Activated CD4-positive, alpha-beta T cell treated with anti-CD3 and anti-CD28 coated beads for 48 hours (primary cell): Measurements from ENCODE around the gene C14orf132.

Experiments
- DNase-seq: peaks from one replicate; pipeline ENCODE4 v3.0.0-alpha.2; 2020

Gene C14orf132

DNA sequence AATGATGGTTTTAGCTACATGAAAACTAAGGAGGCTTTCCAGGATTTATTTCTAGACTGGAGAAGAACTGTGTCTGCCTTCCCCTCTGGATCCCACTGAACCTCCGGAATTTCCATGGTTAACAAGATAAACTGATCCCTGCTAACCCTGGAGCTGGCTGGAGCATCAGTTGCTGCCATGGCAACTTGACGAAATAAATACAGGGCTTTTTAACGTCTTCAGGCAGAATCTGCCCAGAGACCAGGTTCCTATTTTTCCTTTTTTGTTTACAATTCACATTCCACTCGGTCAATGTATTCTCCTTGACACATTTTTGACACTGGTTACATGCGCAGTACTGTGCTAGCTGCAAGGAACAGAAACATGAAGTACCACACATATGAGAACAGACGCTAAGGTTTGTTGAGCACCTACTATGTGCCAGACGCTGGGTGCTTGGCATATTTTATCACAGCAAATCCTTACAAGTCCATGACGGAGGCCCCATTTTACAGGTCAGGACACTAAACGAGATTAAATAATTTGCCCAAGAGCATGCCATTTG is 1.7 kb downstream of the C14orf132 start:
- no peak for DNase-seq

DNA sequence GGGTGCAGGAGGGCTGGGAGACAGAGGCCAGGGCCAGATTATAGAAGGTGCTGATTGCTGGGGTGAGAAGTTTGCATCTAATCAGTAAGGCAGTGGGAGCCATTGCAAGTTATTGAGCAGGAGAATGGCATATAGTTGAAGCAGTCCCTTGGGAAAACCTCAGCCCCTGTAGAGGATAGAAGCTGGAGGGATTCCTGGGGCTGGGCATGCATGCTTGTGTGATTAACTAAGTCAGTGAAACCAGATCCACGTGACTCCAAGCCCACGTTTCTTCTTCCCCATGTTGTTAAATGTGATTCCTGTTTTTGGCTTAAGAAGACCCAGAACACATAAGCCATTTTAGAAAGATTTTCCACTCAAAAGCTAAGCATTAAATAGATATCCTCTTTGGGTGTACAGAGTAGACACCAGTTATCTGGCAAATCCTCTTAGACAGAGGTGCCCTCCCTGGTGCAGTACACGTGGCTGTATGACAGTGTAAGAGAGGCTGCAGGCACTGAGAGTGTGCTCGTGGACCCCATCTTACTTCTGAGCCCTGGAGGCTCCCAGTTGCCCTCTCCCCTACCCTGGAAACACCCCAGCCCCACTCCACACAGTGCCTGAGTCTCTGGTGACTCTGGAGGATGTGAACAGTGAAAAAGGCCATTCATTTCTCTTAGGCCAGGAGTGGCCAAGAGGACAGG is 3.2 kb downstream of the C14orf132 start:
- DNase-seq = no peak

DNA sequence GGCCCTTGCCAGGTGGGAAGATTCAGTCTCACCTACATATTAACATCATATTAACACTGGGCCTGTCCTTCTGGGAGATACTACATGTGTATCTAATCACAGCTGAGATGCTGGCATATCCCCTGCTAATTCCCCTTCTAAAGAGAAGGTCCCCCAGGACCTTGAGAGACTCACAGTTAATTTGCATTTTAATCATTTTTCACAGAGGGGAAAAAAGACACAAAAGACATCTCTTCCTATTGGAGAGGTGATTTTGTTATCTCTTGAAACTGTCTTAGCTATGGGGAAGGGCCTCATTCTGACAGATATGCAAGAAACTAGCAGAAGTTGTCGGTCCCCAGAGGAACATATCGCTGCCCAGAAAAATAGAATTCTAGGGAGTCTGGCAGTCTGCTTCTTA is 7.5 kb downstream of the C14orf132 start:
- no peak for DNase-seq

DNA sequence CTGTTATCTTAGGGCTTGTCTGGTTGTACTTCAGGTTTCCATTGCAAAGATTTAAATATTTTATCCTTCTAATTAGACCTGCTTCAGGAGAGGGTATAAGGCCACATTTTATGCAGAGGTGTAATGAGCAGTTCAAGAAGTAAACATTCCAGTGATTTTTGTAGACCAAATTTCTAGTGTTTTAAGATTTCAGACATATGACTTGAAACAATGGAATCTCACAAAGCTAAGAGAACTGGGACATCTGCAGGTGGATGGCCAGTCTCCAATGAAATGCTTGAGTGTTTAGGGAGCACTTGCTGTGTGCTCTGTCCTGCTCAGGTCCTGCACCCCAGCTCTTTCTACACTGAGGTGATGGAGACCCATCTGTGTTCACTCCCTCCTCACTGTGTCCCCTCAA is 7.9 kb downstream of the C14orf132 start:
- no peak for DNase-seq

DNA sequence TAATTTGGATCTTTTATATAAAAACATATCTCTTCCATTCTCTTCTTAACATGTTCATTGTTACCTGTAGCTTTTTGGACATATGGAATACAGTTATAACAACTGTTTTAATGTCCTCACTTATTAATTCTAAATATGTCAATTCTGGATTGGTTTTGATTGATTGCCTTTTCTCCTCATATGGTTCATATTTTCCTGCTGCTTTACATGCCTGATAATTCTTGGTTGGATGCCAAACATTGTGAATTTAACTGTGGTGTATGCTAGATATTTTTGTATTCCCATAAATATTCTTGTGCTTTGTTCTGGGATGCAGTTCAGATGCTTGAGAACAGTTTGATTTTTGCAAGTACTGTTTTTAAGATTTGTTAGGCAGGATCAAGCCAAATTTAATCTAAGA is 10.8 kb downstream of the C14orf132 start:
- no peak for DNase-seq

DNA sequence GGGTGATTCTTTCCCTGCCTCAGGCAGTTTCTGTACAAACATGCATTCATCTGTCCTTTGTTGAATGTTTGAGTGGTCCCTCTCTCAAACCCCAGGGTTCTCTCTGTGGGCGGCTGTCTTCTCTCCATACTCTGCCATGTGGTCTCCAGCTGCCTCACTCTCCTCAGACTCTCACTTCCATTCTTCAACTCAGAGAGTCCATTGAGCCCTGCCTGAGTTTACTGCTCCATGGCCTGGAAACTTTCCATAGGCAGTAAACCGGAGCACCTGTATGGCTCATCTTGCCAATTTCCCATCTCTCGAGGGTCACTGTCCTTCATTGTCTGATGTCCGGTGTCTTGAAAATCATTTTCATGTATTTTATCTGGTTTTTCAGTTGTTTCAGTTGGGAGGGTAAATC is 11.3 kb downstream of the C14orf132 start:
- DNase-seq = no peak

DNA sequence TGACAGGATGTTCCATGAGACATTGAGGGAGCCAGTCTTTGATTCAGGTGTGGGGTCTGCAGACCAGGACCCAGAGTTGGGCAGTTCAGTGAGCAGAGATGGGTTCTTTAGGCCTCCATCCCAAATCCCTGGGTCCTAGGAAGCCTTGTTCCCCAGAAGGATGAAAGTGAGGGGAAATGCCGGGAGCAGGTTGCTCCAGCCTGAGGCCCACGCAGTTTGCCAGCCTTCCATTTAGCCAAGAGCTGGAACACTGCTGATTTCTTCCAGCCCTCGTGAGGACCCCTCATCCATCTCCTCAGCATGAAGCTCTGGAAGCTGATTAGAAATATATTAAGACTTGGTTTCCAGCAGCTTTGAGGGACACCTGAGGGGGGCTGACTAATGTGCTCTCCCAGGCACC is 12.1 kb downstream of the C14orf132 start:
- DNase-seq = no peak

DNA sequence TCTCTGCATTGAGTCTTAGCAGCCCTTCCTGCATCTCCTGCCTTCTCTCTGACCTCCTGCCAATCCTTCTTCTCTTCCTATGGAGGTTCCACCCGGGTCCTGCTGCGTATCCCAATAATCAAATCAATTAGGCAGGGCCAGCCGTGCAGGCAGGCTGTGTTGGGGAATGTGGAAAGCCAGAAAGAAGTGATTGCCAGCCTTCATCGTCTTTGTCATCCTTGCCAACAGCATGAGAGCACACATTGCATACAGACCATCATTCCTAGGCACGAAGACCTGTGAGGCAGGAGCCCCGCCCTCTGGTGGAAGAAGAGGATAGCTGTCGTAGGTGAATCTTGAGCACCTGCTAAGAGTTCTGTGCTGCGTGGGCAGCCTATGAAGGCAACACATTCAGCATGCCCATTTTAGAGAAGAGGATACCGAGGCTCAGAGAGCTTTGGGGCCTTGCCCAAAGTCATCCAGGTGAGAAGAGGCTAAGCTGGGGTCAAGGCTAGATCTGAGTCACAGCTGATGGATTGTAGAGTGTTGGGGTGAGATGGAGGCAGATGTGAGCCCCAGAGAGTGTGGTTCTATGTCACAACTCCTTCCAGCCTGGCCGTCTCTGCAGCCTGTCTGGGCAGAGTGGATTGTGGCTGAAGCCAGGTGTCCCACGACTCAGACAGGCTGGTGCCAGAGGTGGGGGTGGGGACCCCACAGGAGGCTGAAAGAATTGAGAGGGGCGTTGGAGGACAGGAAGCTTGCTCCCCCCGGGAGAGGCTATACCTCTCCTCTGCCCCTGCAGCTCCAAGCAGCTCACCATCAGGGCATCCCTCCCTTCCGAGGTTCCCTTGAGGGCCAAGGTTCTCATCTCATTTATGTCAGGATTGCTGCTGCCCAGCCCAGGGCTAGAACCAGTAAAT is 12.7 kb downstream of the C14orf132 start:
- DNase-seq = peak; percentile 13

DNA sequence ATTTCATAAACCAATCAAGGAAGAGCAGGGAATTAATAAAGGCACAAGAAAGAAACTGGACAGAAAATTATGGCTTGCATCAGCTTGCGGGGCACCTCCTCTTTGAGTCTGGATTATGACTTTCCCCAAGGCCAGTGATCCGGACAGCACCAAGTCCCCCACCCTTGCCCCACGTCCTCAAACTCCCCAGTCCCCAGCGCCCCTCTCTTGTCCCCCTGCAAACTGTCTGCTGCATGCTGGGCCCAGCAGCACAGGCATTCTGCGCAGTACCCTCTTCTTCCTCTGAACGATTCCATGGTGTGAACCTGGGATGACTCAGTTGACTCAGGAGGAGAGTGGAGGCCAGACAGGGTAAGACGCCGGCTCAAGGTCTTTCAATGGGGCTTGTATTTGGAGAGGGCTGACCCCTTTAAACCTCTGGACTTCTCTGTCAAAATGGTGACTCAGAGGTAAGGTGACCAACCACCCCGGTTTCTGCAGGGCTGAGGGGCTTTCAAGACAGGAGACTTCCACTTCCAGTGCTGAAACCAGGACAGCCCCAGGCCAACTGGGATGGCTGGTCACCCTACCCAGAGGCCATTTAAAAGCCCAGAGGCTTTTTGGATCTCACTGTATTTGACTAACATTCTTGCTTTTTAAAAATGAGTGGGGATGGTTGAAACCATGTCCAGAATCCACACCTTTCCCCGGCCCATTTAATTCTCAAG is 13.5 kb downstream of the C14orf132 start:
- no peak for DNase-seq

DNA sequence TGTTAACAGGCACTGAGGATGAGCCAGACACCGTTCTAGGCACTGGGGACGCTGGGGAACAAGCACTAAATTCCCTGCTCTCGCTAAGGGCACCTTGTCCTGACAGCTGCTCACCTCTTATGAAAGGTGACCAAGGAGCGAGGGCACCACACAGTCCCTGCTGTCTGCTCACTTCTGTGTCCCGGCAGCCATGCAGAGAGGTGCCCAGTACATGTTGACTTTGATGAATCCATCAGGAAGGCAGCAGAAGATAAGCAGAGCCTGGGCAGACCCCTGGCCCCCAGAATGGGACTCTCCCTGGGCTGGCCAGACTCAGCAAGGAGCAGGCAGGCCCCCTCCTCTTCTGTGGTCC is 14.1 kb downstream of the C14orf132 start:
- DNase-seq = no peak

DNA sequence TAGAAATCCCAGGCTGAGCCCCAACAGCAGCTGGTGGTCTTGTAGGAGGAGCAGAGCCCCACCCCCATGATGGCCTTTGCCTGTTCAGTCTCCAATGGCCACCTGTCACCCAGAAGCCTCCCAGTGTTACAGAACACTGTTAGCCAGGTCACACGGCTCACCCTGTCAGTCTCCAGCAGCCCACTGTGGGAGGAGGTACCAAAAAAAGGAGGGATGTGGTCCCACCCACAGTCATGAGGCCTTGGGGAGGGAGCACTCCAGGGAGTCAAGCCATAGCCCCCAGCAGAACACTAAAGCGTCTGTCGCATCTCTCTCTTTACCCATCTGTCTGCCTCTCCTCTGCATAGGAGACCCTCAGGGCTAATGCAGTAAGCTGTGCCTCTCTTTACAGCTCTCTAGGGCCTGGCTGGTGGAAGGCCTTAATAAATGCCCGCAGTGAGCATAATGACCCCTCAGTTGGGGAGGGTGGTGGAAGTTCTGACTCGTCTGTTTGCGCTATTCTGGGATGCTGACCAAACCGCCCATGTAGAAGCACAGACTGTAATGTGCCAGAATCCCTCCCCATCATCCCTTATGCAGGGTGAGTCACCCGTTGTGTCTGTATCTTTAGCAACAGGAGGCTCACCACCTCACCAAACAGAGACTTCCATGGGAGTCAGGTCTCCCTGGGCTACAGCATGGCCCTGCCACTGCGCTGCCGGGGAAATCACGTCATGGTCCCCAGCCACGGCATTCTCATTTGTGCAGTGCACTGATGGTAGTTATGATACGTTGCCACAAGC is 14.6 kb downstream of the C14orf132 start:
- no peak for DNase-seq

DNA sequence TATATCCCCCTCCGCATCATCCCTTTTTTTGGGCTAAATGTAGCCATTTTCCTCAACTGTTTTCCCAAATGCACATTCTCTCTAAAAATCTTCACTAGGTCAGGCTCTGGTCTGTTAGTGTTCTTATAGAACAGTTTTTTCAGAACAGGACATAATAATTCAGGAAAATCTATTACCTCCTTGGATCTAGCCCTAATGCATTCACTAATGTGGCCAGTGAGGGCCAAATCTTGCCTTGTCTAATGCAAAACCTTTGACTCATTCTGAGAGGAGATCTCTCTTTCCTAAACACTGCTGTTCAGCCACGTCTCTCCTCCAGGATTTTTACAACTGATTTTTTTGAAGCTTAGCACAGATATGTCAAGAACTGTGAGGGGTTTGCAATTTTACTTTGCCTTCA is 15.5 kb downstream of the C14orf132 start:
- DNase-seq = no peak

DNA sequence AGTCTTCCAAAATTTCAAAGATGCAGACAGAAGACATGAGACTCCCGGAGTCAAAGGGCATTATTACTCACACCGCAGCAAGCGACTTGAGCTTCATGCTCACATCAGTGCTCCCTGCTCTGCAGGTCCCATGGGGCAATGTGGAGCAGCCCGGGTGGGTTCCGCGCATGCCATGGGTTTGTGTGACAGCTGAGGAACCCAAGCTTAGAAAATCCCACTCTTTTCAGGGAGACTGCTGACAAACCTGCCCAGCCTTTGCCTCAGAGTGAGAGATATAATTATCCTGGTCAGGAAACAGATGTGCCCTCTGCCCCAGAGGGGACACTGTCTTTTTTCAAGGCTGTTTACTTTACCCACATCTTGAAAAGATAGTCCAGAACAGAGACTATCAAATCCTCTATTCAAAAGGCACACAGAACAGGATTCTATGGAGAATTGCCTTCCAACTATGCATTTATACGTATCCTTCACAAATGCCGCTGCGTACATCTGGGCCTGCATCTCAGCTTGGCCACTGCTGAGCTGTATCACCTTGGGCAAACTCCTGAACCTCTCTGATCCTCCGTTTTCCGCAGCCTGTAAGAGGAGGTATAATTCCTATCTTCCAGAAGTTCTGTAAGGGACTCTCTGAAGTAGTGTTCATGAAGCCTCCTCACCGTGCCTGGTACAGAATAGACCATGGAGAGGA is 16.0 kb downstream of the C14orf132 start:
- no peak for DNase-seq

DNA sequence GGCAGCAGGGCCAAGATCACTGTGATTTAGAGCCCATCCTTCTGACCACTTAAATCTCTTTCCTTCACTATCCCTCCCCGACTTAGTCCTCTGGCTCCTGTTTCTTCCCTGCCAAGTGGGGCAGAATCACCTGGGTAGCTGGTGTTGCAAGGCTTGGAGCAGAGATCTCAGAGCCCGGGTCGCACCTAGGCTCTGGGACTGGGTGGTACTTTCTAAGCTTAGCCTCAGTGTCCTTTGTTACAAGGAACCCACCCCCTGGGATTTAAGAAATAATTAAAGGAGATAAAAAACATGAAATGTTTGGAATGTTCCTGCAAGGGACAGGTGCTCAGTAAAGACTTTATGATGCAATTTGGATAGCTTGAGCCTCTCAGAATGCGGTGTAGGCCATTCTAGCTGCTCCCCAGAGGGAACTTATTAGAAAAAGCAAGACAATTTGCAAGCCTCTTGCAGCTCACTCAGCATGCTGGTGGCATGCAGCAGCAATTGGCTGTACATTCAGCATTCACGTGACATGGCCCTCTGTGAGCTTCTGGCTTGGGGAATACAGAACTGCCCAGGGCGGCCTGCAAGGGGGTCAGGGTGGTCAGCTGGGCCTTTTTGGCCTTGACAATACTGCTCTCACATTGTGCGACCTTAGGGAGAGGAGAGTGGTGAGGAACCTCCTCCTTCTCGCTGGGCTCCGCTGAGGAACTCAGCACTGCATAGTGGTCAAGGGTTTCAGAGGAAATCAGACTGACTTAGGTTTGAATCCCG is 16.8 kb downstream of the C14orf132 start:
- no peak for DNase-seq

DNA sequence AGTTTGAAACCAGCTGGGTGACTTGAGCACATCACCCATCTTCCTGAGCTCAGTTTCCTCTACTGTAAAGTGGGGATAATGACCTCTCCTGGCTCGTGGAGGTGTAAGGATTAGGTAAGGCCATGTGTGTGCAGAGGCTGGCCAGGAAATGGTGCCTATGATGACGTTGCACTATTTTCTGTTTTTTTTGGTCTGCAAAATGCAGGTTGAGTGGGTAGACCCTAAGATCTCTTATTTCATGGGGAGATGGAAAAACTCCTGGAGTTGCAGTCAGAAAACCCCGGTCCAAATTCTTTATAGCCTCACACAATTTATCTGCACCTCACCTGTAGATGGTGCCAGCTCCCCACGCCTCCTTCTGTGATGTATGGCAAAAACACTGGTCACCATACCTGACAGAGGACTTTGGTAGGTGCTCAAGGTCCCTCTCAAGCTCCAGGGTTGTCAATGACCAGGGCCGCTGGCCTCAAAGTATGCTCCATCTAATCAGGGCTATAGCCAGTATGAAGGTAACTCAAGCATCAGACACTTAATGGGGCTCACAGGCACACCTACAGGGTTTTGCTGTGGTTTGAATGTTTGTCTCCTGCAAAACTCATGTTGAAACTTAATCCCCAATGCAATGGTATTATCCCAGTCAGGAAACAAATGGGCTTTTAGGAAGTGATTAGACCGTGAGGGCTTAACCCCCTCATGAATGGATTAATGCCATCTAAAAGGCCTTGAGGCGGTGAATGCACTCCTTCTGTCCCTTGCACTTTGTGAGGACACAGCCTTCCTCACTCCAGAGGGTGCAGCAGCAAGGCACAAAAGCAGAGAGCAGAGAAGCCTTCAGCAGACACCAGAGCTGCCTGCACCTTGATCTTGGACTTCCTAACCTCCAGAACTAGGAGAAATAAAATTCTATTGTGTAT is 17.6 kb downstream of the C14orf132 start:
- no peak for DNase-seq

DNA sequence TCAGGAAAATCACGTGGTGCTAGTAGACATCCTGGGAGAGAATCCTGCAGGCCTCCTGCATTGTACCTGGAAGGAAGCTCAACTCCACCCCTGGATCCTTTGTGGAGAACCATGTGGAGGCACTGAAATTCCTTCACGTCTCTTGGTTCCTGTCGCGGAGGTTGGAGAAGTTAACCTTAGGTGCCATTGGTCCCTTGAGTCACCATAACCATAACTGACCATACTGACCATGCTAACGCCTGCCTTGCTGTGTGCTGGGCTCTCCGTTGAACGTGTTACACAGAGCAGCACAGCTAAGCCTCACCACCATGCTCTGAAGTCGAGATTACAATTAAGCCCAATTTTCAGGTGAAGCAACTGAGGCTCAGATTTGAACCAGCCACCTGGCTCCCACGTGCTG is 18.6 kb downstream of the C14orf132 start:
- DNase-seq = no peak

DNA sequence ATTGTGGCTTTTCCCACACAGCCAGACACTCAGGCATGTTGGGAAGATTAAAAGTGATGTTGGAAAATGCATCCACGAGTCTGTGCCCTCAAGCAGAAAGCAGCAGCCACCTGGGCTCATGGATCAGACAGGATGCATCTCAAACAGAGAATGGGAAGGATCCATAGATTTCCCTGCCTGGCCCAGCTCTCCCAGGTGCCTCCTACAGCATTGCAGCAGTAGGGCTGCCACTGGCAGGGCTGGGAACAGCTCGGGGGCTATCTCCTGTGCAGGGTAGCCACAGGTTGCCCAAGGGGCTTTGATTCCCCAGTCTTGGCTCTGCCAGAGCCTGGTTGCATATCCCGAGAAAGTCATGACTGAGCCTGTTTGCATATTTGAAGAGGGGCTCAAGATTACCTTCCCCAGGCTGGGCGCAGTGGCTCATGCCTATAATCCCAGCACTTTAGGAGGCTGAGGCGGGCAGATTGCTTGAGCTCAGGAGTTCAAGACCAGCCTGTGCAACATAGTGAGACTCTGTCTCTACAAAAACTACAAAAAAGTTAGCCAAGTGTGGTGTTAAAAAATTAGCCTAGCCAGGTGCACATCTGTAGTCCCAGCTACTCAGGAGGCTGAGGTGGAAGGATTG is 19.5 kb downstream of the C14orf132 start:
- DNase-seq = no peak

DNA sequence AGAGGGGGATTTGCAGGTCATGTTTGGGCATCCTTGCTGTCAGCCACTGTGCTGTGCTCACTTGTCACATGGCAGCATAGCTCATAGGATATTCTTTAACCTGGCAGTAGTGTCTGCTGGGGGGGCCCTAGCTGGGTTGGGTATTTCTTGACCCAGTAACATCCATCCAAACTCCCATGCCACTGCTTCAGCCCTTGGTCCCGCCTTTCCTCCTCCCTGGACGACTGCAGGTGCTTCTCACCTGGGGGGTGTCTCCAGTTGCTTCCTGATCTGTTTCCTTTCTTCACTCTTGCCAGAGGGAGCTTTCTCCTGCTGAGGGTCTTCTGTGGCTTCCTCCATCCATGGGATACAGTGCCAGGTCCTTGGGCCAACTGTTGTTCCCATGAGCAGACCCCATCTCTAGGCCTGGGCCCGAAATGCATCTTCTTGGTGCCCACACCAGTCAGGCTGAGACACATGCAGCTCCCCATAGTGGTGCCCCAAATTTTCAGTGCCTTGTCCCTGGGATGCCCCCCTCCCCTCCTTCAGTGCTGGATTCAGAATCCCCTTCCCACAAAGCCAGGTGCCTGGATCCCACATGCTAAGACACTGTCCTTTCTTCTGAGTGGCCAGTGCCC is 20.5 kb downstream of the C14orf132 start:
- no peak for DNase-seq
